Activated CD8-positive, alpha-beta T cell treated with anti-CD3 and anti-CD28 coated beads for 36 hours (primary cell): ENCODE data around the gene NR2F1-AS1. TPM values are rescaled to one million over a fixed set of nuclear protein-coding genes. Genes with fewer than 3 reads are reported as not detected.

Experiments used
- ATAC-seq: fragments of 200-7000 bp; cut with Tn5 transposase; one replicate; pipeline ENCODE4 v1.10.0; 2021; ENCODE audit warnings: mild to moderate bottlenecking, moderate library complexity
- CTCF ChIA-PET: fragments of 350-600 bp; sonication (Branson Sonifier 250); formaldehyde crosslinking; loops from one replicate; lab custom pipeline; 2021; ENCODE audit warnings: antibody characterized with exemption; lab: Charles Lee
- POLR2A ChIA-PET: fragments of 350-600 bp; sonication (Branson Sonifier 250); formaldehyde crosslinking; loops from one replicate; lab custom pipeline; 2021; ENCODE audit warnings: antibody characterized with exemption; lab: Charles Lee
- DNase-seq: peaks from one replicate; pipeline ENCODE4 v3.0.0-alpha.2; 2020
- H3K27ac Mint-ChIP-seq: one replicate; pipeline ENCODE4 v1.8.0; 2021; ENCODE audit warnings: mild to moderate bottlenecking, mixed read lengths
- H3K27me3 Mint-ChIP-seq: one replicate; pipeline ENCODE4 v1.8.0; 2021; ENCODE audit warnings: mixed read lengths
- H3K36me3 Mint-ChIP-seq: one replicate; pipeline ENCODE4 v1.8.0; 2021; ENCODE audit warnings: low read depth, mixed read lengths
- H3K4me1 Mint-ChIP-seq: one replicate; pipeline ENCODE4 v1.8.0; 2021; ENCODE audit warnings: low read depth, mixed read lengths
- H3K4me3 Mint-ChIP-seq: one replicate; pipeline ENCODE4 v1.8.0; 2021; ENCODE audit warnings: mild to moderate bottlenecking, moderate library complexity, mixed read lengths
- H3K9me3 Mint-ChIP-seq: one replicate; pipeline ENCODE4 v1.8.0; 2021; ENCODE audit warnings: mixed read lengths
- intact Hi-C: fragments of 100-400 bp; cut with micrococcal nuclease; formaldehyde crosslinking; loops from one replicate; pipeline ENCODE4 v1.10.0; 2022
- total RNA-seq, 2 experiments: library from RNA; stranded (reverse); gene quantifications; one replicate each; pipeline ENCODE4 v1.2.3, GENCODE V29; 2021
- TF ChIP-seq, protein P1 (sequence below): fragments of 200-600 bp; IDR thresholded peaks from one replicate; pipeline ENCODE4 v1.8.0; 2022; ENCODE audit warnings: antibody characterized with exemption, mild to moderate bottlenecking

NR2F1-AS1 gene
- total RNA-seq, 2 experiments from 2014 or later: not detected

DNA sequence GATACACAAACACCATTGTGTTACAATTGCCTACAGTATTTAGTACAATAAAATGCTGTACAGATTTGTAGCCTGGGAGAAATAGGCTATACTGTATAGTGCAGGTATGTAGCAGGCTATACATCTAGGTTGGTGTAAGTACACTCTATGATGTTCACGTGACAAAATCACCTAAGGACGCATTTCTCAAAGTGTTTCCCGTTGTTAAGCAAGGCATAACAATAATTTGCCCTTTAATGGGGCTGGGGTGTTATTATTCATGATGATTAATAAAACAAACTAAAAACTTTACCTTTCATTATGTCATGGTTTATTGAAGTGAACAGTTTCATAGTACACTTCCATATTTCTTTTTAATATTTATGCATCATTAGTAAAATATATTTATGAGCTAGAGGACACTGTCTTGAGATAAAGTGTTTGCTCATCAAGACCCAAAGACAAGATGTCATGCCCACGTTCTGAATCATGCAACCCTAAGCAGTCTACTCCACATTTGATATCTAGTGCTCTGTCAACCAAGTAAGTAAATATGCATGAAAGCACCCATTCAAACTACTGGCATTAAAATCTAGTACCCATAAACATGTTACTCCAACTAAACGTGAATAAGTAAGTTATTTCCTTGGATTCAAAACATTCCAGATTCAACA lies 220.5 kb downstream of the NR2F1-AS1 start:
- no peak for DNase-seq
- ChIA-PET CTCF (no interaction called here), POLR2A (no interaction called here)
- Mint-ChIP-seq H3K4me3 (no peak overlapping the region), H3K36me3 (no peaks in the 10 kb centered on the region), H3K27ac (no peak overlapping the region), H3K4me1 (no peaks in the 10 kb centered on the region), H3K27me3 (peaks cover 6% of the 10 kb centered on the region), H3K9me3 (no peaks in the 10 kb centered on the region)
- ATAC-seq: no peak
- intact Hi-C loops: no loop called here
- TF ChIP-seq, protein P1, sequence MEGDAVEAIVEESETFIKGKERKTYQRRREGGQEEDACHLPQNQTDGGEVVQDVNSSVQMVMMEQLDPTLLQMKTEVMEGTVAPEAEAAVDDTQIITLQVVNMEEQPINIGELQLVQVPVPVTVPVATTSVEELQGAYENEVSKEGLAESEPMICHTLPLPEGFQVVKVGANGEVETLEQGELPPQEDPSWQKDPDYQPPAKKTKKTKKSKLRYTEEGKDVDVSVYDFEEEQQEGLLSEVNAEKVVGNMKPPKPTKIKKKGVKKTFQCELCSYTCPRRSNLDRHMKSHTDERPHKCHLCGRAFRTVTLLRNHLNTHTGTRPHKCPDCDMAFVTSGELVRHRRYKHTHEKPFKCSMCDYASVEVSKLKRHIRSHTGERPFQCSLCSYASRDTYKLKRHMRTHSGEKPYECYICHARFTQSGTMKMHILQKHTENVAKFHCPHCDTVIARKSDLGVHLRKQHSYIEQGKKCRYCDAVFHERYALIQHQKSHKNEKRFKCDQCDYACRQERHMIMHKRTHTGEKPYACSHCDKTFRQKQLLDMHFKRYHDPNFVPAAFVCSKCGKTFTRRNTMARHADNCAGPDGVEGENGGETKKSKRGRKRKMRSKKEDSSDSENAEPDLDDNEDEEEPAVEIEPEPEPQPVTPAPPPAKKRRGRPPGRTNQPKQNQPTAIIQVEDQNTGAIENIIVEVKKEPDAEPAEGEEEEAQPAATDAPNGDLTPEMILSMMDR: no peak

DNA sequence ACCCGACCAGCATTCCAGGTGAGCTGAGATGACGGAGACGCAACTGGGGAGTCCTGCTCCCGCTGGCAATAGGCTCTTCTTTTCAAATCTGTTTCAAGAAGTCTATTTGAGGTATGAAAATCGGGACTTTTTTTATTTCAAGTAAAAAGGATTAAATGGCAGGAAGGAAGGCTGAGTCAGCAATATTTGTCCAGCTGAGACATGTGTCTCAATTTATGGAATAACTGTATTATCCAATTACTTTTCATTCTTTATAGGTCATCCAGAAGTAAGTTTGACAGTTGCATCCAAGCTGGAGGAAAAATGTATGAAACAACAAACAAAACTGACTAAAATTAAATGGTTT lies 221.1 kb downstream of the NR2F1-AS1 start:
- ATAC-seq: no peak
- Mint-ChIP-seq H3K36me3 (no peaks in the 10 kb centered on the region), H3K9me3 (no peaks in the 10 kb centered on the region)

More for the DNA sequence above, 221.1 kb downstream of the NR2F1-AS1 start:
- no peak for DNase-seq
- no peaks in the 10 kb centered on the region for H3K4me1 Mint-ChIP-seq
- ChIA-PET CTCF (no interaction called here), POLR2A (no interaction called here)
- no peak overlapping the region for H3K27ac Mint-ChIP-seq
- no peak overlapping the region for H3K4me3 Mint-ChIP-seq
- intact Hi-C loops: no loop called here
- H3K27me3 Mint-ChIP-seq: peaks cover 6% of the 10 kb centered on the region
- TF ChIP-seq, protein P1: no peak

Other genes starting within 250 kb of the NR2F1-AS1 start
- not detected for gene NR2F1, start 2.0 kb upstream of the NR2F1-AS1 start, total RNA-seq
- gene POU5F2, start 160.4 kb upstream of the NR2F1-AS1 start, total RNA-seq: under 1 TPM; 0.45 to 0.51 TPM